HCT116 (cell line): ENCODE data around the gene MRPL30. TPM values are rescaled to one million over a fixed set of nuclear protein-coding genes. Genes with fewer than 3 reads are reported as not detected.
A peak's percentile ranks its signal among the peaks of the same experiment; 100 is the strongest.

Experiments
- ATAC-seq: fragments of 200-7000 bp; cut with Tn5 transposase; 2 replicates; pipeline ENCODE4 v1.9.1; 2020; ENCODE audit warnings: mild to moderate bottlenecking, moderate library complexity
- BruUV-seq: library from RNA; stranded (reverse); fragments of 400-500 nt; replicated peaks from 2 replicates; lab custom pipeline; 2021; lab: Mats Ljungman, UMichigan
- CTCF ChIA-PET: fragments of 300-600 bp; sonication (Branson Sonifier 250); formaldehyde crosslinking; loops from one replicate; lab custom pipeline; 2021; ENCODE audit warnings: antibody characterized with exemption; lab: Charles Lee
- POLR2A ChIA-PET: fragments of 300-600, 350-600 bp; sonication (Branson Sonifier 250); formaldehyde crosslinking; loops from one replicate; lab custom pipeline; 2021; ENCODE audit warnings: antibody characterized with exemption; lab: Charles Lee
- RAD21 ChIA-PET, 2 experiments: fragments of 300-600 bp; sonication (Branson Sonifier 250); formaldehyde crosslinking; loops; one replicate each; lab custom pipeline; 2023; ENCODE audit warnings: low total read pairs in 2 of 2; ENCODE audit not compliant: uncharacterized antibody in 2 of 2, unreplicated experiment in 2 of 2, low non-redundant PET in 1 of 2; lab: Charles Lee
- DNase-seq: peaks from one replicate; pipeline ENCODE4 v3.0.0-alpha.2; 2010; ENCODE audit warnings: low read depth, low spot score
- H2AFZ ChIP-seq: fragments of 200-600 bp; shearing (Covaris generic), sonication (generic); 2 replicates; pipeline ENCODE4 v1.6.1; 2017; ENCODE audit warnings: low read depth, mixed run types, mixed read lengths, antibody characterized with exemption, low read length; ENCODE audit not compliant: poor library complexity, severe bottlenecking
- H3K27ac ChIP-seq: 2 replicates; pipeline ENCODE4 v1.5.1; 2012; ENCODE audit warnings: low read depth, low read length
- H3K27me3 ChIP-seq: fragments of 200-600 bp; sonication (generic); 2 replicates; pipeline ENCODE4 v1.6.1; 2016; ENCODE audit warnings: mixed run types, low read length, mixed read lengths; ENCODE audit not compliant: insufficient read depth
- H3K36me3 ChIP-seq, 2 experiments: fragments of 200-500 bp in 1 of 2; fragments of 200-600 bp in 1 of 2; sonication (Bioruptor generic) in 1 of 2; sonication (generic) in 1 of 2; 2 replicates each; pipeline versions ENCODE4 v1.5.1 to v1.6.1; 2014 to 2016; ENCODE audit warnings: low read length in 2 of 2, inconsistent platforms in 1 of 2, mixed read lengths in 1 of 2, mixed run types in 1 of 2; ENCODE audit not compliant: insufficient read depth in 2 of 2, control insufficient read depth in 1 of 2
- H3K4me1 ChIP-seq, 2 experiments: fragments of 200-600 bp in 1 of 2; sonication (generic) in 1 of 2; 2 replicates each; pipeline versions ENCODE4 v1.5.1 to v1.6.1; 2012 to 2017; ENCODE audit warnings: low read length in 2 of 2, inconsistent platforms in 1 of 2, mild to moderate bottlenecking in 1 of 2, mixed read lengths in 1 of 2, mixed run types in 1 of 2, moderate library complexity in 1 of 2; ENCODE audit not compliant: insufficient read depth in 2 of 2, control insufficient read depth in 1 of 2
- H3K4me2 ChIP-seq: fragments of 200-600 bp; sonication (generic); 2 replicates; pipeline ENCODE4 v1.6.1; 2017; ENCODE audit warnings: mixed run types, low read length, mixed read lengths
- H3K4me3 ChIP-seq, 2 experiments: fragments of 200-600 bp in 1 of 2; sonication (generic) in 1 of 2; replicated peaks in 1 of 2; 2 replicates each; pipeline ENCODE4 v1.5.1; 2011 to 2016; ENCODE audit warnings: low read length in 2 of 2, control low read depth in 1 of 2, low read depth in 1 of 2, mild to moderate bottlenecking in 1 of 2, mixed read lengths in 1 of 2, mixed run types in 1 of 2
- H3K79me2 ChIP-seq: fragments of 200-600 bp; sonication (generic); 2 replicates; pipeline ENCODE4 v1.6.1; 2017; ENCODE audit warnings: mild to moderate bottlenecking, mixed run types, low read length, moderate library complexity, mixed read lengths; ENCODE audit not compliant: insufficient read depth
- H3K9ac ChIP-seq: fragments of 200-600 bp; sonication (generic); 2 replicates; pipeline ENCODE4 v1.6.1; 2016; ENCODE audit warnings: low read length, mixed read lengths
- H3K9me2 ChIP-seq: fragments of 200-600 bp; sonication (generic), shearing (Covaris generic); 2 replicates; pipeline ENCODE4 v1.6.1; 2017; ENCODE audit warnings: mixed run types, mild to moderate bottlenecking, moderate library complexity; ENCODE audit not compliant: insufficient read depth
- H3K9me3 ChIP-seq, 2 experiments: fragments of 200-500 bp in 1 of 2; fragments of 200-600 bp in 1 of 2; sonication (Bioruptor generic) in 1 of 2; sonication (generic) in 1 of 2; 2 replicates each; pipeline ENCODE4 v1.6.1; 2014 to 2017; ENCODE audit warnings: low read length in 2 of 2, mixed read lengths in 2 of 2, inconsistent platforms in 1 of 2, low read depth in 1 of 2, mild to moderate bottlenecking in 1 of 2, mixed run types in 1 of 2, moderate library complexity in 1 of 2; ENCODE audit not compliant: control insufficient read depth in 1 of 2, insufficient read depth in 1 of 2
- H4K20me1 ChIP-seq: fragments of 200-600 bp; sonication (generic), shearing (Covaris generic); 2 replicates; pipeline ENCODE4 v1.6.1; 2017; ENCODE audit warnings: mixed run types, mild to moderate bottlenecking, moderate library complexity; ENCODE audit not compliant: insufficient read depth
- ATF3 ChIP-seq: IDR thresholded peaks from 2 replicates; pipeline ENCODE4 v1.6.1; 2012
- ELF1 ChIP-seq: IDR thresholded peaks from 2 replicates; pipeline ENCODE4 v1.6.1; 2012; ENCODE audit warnings: low read depth, borderline replicate concordance
- EZH2phosphoT487 ChIP-seq: fragments of 200-600 bp; IDR thresholded peaks from 2 replicates; pipeline ENCODE4 v1.6.1; 2018; ENCODE audit warnings: antibody characterized with exemption, borderline replicate concordance
- MAX ChIP-seq: IDR thresholded peaks from 2 replicates; pipeline ENCODE4 v1.6.1; 2012
- POLR2A ChIP-seq: IDR thresholded peaks from 2 replicates; pipeline ENCODE4 v1.7.0; 2011; ENCODE audit warnings: borderline replicate concordance; ENCODE audit not compliant: insufficient read depth, insufficient read length; ENCODE audit errors: extremely low read depth
- POLR2AphosphoS5 ChIP-seq: IDR thresholded peaks from 2 replicates; pipeline ENCODE4 v1.6.1; 2011; ENCODE audit warnings: mild to moderate bottlenecking, low read depth, low read length, moderate library complexity
- SIN3A ChIP-seq: IDR thresholded peaks from 2 replicates; pipeline ENCODE4 v1.6.1; 2012; ENCODE audit warnings: low read depth
- ZFX ChIP-seq: fragments of 450-650 bp; IDR thresholded peaks from 2 replicates; pipeline ENCODE4 v1.6.1; 2017
- ZNF274 ChIP-seq: fragments of 200-500 bp; sonication (Bioruptor generic); IDR thresholded peaks from 2 replicates; pipeline ENCODE4 v1.6.1; 2014; ENCODE audit warnings: mild to moderate bottlenecking, low read depth, low read length, inconsistent platforms
- intact Hi-C: fragments of 100-400 bp; cut with micrococcal nuclease; formaldehyde crosslinking; loops from 2 replicates; pipeline ENCODE4 v1.10.0; 2022
- total RNA-seq: library from RNA; stranded (reverse); gene quantifications from one replicate; pipeline ENCODE4 v1.2.1, GENCODE V29; 2021; ENCODE audit not compliant: unreplicated experiment

MRPL30 gene
- total RNA-seq, 1 experiment from 2014 or later, result 38.1 TPM

GRCh38 chr2:99140860-99141109 lies 40.2 kb upstream of the MRPL30 start:
- Histone ChIP-seq H3K27me3 (no peaks in the 10 kb centered on the region), H3K9ac (peak overlapping the region; percentile 71), H3K4me2 (peak overlapping the region; percentile 92), H3K4me1 (peaks cover 10 to 27% of the 10 kb centered on the region in 2 experiments), H3K36me3 (no peaks in the 10 kb centered on the region), H3K4me3 (peak overlapping the region; percentile 60 to 75), H3K79me2 (no peaks in the 10 kb centered on the region), H3K27ac (peak overlapping the region; percentile 87), H3K9me2 (no peaks in the 10 kb centered on the region), H2AFZ (peak overlapping the region; percentile 56), H3K9me3 (no peaks in the 10 kb centered on the region), H4K20me1 (no peaks in the 10 kb centered on the region)
- RAD21 ChIA-PET, result no interaction called here
- ATAC-seq (peak; percentile 50), DNase-seq (peak; percentile 8)
- intact Hi-C loops, result no loop called here
- CTCF ChIA-PET, result interaction anchor here (2.1 kb wide), 1 partner anchor 491 kb away, joined by 9 read pairs; no protein-coding TSS in a partner anchor
- POLR2A ChIA-PET, result interaction anchor here (1.4 to 2.2 kb wide), 4 partner anchors 14 to 196 kb away, joined by 5 to 9 read pairs (median 6); partner anchors contain the start of genes EIF5B, LIPT1, MITD1 and MRPL30
- TF ChIP-seq EZH2phosphoT487 (no peak), ATF3 (no peak), POLR2AphosphoS5 (no peak), ZFX (peak; percentile 22; the same call in 1 of the 2 replicates), SIN3A (peak; percentile 89; the same call in 1 of the 2 replicates), MAX (peak; percentile 15; the same call in 1 of the 2 replicates), ELF1 (no peak), POLR2A (no peak), ZNF274 (no peak)
- no TSS peak for BruUV-seq
